GM12801 (cell line): ENCODE results near the gene SRP68.

Experiments
- TF ChIP-seq, protein P1 (sequence below): IDR thresholded peaks from one replicate; pipeline ENCODE4 v1.5.1; 2011; ENCODE audit warnings: control low read depth; ENCODE audit not compliant: insufficient read length; ENCODE audit errors: extremely low read depth

The SRP68 gene

DNA sequence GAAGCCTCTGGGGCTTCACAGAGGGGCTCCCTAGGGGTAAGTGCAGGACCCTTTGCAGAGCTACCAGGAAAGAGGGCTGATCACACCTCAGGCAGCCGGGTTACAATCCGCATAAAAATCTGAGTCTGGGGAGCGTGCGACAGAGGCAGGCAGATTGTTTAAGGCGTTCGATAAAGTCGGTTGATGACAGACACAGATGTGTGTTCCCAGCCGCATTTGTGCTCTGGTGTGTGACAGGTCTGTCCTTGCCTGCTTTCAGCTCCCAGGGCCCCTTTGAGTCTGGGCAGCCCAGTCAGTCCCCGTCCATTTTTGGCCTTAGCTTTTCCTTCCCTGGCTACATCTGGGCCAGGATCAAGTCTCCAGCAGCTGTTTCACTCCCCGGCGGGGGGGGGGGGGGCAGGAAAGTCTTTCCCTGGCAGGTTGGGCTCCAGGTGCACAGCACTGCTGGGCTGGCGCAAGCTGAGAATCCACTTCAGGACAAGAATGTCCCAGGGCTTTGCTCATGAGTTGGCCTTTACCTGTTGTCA, 5.3 kb upstream of the SRP68 start:
- TF ChIP-seq, protein P1, sequence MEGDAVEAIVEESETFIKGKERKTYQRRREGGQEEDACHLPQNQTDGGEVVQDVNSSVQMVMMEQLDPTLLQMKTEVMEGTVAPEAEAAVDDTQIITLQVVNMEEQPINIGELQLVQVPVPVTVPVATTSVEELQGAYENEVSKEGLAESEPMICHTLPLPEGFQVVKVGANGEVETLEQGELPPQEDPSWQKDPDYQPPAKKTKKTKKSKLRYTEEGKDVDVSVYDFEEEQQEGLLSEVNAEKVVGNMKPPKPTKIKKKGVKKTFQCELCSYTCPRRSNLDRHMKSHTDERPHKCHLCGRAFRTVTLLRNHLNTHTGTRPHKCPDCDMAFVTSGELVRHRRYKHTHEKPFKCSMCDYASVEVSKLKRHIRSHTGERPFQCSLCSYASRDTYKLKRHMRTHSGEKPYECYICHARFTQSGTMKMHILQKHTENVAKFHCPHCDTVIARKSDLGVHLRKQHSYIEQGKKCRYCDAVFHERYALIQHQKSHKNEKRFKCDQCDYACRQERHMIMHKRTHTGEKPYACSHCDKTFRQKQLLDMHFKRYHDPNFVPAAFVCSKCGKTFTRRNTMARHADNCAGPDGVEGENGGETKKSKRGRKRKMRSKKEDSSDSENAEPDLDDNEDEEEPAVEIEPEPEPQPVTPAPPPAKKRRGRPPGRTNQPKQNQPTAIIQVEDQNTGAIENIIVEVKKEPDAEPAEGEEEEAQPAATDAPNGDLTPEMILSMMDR = no peak

DNA sequence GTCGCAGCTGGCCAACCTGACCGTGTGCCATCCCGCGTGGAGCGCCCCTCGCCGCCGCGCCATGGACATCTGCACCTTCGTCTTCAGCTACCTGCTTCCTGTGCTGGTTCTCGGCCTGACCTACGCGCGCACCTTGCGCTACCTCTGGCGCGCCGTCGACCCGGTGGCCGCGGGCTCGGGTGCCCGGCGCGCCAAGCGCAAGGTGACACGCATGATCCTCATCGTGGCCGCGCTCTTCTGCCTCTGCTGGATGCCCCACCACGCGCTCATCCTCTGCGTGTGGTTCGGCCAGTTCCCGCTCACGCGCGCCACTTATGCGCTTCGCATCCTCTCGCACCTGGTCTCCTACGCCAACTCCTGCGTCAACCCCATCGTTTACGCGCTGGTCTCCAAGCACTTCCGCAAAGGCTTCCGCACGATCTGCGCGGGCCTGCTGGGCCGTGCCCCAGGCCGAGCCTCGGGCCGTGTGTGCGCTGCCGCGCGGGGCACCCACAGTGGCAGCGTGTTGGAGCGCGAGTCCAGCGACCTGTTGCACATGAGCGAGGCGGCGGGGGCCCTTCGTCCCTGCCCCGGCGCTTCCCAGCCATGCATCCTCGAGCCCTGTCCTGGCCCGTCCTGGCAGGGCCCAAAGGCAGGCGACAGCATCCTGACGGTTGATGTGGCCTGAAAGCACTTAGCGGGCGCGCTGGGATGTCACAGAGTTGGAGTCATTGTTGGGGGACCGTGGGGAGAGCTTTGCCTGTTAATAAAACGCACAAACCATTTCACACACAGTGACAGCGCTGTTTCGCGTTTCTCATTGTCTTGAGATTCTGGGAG, 4.7 kb upstream of the SRP68 start:
- TF ChIP-seq, protein P1 = no peak

DNA sequence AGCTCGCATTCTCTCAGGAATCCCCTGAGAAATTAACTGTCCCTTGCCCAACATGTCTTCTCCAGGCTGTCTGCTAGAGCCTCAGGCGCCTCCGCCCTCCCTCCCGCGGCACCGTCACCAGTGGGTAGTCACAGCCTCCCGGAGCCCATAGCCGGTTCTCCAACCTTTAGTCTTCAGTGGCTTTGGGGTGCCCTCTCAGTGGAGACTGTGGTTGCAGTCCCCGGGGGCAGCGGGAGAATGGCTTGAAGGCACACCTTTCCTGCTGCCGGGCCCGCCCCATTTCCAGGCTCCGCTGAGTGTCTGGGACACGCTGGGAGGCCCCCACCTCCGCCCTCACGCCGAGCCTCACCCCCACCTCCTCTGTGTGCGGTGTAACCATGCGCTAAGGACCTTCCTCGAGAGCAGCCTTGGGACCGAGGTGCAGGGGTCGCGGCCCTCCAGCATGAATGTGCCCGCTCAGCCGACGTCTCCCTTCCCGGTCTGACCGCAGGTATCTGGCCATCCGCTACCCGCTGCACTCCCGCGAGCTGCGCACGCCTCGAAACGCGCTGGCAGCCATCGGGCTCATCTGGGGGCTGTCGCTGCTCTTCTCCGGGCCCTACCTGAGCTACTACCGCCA, 3.9 kb upstream of the SRP68 start:
- TF ChIP-seq, protein P1 = no peak

DNA sequence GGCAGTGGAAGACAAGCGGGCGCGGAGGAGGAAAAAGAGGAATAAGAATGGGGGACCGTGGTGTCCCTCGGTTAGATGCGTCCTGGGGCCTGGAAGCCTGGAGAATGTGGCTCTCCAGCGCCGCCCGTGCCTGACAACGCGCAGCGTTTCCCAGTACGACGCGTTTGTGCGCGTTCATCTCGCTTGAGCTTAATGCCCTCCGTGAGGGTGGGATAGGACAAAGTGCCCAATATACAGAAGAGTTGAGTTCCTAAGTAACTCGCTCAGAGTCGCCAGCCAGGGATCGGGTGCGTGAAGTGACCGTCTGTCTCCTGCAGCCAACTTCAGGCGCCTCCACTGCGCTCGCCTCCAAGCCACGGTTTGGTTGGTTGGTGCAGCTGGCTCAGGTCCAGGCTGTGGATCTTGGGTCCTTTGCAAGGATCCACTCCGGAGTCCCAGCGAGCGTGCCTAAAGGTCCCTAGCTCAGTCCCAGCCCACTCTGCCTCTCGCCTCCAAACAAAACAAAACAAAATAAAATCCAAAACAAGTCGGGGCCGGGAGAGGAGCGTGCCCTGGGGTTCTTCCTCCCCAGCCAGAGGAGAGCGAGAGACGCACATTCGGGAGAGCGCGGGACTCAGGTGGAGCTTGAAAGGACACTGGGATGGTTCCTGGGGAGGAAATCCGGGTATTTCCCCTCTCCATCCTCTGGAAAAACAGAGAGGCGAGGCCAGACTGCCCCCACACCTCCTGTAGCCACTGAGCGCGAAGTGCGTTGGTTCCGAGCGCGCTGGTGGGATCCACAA, 3.2 kb upstream of the SRP68 start:
- TF ChIP-seq, protein P1 = no peak

DNA sequence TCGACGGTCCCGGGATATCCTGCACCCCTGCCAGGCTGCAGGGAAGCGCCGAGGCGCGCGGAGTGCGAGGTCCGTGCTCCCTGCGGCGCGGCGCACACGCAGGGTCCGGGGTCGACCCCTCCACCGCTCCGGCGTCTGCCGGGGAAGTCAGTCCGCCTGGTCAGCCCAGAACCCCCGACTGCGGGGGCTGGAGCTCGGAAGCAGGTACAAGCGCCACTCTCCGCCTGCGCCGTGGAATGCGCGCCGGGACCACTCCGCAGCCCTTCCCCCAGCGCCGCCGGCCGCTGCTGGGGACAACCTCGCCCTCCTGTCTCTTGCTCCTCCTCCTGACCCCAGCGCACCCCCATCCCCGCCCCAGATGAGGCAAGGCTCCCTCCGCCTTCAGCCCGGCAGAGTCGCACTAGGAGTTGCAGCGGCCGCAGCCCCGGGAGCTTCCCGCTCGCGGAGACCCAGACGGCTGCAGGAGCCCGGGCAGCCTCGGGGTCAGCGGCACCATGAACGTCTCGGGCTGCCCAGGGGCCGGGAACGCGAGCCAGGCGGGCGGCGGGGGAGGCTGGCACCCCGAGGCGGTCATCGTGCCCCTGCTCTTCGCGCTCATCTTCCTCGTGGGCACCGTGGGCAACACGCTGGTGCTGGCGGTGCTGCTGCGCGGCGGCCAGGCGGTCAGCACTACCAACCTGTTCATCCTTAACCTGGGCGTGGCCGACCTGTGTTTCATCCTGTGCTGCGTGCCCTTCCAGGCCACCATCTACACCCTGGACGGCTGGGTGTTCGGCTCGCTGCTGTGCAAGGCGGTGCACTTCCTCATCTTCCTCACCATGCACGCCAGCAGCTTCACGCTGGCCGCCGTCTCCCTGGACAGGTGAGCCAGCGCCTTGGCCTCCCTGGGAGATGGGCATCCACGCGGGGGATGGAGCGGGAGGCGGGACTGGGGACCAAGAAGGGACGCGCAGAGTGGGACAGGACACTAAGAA, 2.4 kb upstream of the SRP68 start, which contains the start of gene GALR2:
Gene GALR2 (plus strand): TSS at position 392 of the 974 bp plus-strand sequence. CDS start 103 bp downstream, at position 495.
- TF ChIP-seq, protein P1 = no peak

DNA sequence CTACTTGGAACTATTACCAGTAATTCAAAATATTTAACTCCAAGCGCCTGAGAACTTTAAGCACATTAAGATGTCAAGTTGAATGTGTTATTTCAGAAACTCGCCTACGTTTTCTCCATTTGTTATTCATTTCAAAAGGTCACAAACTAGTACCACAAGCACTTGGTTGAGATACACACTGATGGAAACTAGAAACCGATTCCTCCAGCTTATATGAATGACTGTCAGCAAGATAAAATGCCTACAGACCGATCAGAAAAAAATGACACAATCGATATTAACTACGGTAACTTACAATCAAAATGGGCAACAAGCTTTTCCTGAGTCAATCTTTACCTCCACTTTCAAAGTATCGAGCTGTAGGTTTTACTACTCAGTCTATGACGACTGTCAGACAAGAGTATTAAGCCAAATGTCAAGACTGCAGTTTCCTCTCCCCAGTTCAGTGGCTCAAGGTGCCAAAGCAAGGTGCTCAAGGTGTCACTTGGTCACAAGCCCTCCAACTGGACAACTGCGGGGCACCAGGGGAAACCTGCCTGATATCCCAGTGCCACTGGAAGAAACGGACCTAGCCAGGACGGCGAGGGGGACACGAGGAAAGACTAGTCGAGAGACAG, 678 bp downstream of the SRP68 start:
- TF ChIP-seq, protein P1 = no peak
